Activated CD8-positive, alpha-beta memory T cell treated with anti-CD3 and anti-CD28 coated beads for 36 hours (primary cell): ENCODE data around the gene UBL4A. TPM values are rescaled to one million over a fixed set of nuclear protein-coding genes. Genes with fewer than 3 reads are reported as not detected.
"Not testable (repeated sequence)": the region's sequence is repeated elsewhere in the genome, so short reads cannot be mapped to it uniquely, and the experiment has no call there.

Source experiments
- CTCF ChIA-PET: fragments of 350-600 bp; sonication (Branson Sonifier 250); formaldehyde crosslinking; loops from one replicate; lab custom pipeline; 2021; ENCODE audit warnings: antibody characterized with exemption; lab: Charles Lee
- POLR2A ChIA-PET: fragments of 350-600 bp; sonication (Branson Sonifier 250); formaldehyde crosslinking; loops from one replicate; lab custom pipeline; 2021; ENCODE audit warnings: antibody characterized with exemption; lab: Charles Lee
- total RNA-seq, 2 experiments: library from RNA; stranded (reverse); gene quantifications; one replicate each; pipeline ENCODE4 v1.2.3, GENCODE V29; 2021

UBL4A gene
- total RNA-seq, 2 experiments from 2014 or later = 66.4 to 68.6 TPM

DNA sequence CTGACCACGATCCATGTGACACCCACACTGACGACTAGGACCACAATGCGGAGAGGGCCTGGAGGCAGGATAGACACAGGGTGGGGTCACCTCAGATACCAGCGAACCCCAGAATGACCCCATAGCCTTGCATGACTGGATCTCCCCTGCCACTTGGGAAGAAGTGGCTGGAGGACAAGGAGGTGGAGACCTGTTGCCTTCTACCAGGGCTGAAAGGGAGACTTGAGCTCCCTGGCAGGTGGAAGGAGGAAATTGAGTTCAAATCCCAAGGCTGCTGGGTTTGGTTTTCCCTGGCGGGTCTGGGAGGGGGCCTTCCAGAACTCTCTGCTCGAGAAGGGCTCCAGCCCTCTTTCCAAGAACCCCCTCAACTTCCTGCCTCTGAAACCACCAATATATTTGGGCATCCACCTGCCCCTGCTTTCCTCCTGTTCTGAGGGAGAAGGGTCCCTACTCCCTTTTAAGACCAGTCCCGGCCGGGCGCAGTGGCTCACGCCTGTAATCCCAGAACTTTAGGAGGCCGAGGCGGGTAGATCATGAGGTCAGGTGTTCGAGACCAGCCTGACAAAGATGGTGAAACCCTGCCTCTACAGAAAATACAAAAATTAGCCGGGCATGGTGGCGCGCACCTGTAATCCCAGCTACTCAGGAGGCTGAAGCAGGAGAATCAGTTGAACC lies 26.6 kb upstream of the UBL4A start:
- ChIA-PET CTCF (no interaction called here), POLR2A (no interaction called here)

DNA sequence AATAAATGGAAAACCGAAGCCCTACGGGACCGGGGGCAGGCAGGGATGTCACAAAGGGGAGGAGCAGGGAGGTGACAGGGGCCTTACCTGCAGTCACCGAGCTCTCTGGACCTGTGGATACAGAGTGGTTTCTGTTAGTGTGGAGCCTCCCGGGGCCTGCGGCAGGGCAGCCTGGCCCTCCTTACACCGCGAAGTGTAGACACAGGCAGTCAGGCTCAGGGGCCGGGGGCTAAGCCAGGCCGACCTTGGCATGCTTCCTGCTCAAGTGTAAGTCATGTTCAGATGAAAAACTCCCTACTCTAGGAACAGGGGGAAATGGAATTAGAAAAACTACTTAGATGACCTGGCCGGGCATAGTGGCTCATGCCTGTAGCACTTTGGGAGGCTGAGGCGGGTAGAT lies 25.3 kb upstream of the UBL4A start:
- POLR2A ChIA-PET = interaction anchor here (0.7 kb wide), 1 partner anchor 540 kb away, joined by 3 read pairs; the partner anchor contains the start of gene HCFC1
- CTCF ChIA-PET = no interaction called here

DNA sequence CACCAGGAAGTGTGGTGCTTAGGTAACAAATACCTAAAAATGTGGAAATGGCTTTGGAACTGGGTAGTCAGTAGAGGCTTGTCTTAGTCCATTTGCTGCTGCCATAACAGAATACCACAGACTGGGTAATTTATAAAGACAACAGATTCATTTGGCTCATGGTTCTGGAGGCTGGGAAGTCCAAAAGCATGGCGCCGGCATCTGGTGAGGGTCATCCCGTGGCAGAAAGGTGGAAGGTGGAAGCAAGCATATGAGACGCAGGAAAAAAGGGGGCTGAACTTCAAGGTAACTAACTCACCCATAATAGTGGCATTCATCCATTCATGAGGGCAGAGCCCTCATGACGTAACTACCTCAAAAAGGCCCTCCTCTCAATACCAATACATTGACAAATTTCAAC lies 23.0 kb upstream of the UBL4A start:
- CTCF ChIA-PET = no interaction called here

DNA sequence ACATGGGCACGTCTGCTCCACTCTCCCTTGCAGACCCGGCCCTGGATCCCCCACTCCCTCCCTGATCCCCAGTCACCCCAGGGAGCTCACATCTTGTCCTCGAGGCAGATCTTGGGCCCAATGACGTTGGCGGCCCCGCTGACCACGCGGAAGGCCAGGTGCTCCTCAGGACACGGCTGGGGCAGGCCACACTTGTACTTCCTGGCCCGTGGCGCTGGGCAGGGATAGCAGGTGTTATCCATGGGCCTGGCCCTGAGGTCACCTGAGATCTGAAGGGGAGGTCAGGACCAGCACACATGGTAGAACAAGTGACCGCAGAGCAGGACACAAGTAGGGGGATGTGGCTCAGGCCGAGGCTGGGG lies 21.9 kb upstream of the UBL4A start:
- ChIA-PET POLR2A (no interaction called here), CTCF (no interaction called here)

More for the DNA sequence above, 23.0 kb upstream of the UBL4A start:
- POLR2A ChIA-PET = no interaction called here

DNA sequence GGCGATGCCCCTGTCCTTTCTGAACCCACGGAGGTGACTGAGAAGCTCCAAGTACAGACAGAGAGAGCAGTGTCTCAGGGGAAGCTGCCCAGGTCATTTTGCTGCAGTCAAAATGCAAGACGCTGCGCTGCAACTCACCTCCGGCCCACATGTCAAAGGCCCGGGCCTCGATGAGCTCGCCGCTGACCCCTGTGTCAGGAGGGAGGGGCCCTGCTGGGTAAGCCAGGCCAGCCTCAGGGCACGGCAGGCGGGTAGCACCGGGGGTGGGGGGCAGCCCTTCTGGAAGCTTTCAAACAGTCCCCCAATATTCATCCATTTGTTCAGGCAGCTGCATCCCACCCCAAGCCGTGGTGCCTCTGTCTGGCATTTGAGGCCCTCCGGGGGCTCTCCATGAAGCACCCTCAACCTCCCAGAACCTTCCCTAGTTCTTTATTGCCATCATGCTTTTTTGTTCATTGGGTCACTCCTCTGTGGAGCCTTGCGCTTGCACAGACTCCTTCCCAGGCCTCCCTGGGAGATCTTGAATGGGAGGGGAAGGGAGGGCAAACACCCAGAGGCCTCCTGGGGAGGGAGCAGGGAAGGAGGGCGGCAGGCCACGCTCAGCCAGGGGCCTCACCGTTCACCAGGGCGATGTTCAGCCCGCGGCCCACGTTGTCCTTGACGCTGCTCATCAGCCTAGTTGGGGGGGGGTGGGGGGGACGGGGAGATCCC lies 21.4 kb upstream of the UBL4A start:
- ChIA-PET POLR2A (no interaction called here), CTCF (no interaction called here)

DNA sequence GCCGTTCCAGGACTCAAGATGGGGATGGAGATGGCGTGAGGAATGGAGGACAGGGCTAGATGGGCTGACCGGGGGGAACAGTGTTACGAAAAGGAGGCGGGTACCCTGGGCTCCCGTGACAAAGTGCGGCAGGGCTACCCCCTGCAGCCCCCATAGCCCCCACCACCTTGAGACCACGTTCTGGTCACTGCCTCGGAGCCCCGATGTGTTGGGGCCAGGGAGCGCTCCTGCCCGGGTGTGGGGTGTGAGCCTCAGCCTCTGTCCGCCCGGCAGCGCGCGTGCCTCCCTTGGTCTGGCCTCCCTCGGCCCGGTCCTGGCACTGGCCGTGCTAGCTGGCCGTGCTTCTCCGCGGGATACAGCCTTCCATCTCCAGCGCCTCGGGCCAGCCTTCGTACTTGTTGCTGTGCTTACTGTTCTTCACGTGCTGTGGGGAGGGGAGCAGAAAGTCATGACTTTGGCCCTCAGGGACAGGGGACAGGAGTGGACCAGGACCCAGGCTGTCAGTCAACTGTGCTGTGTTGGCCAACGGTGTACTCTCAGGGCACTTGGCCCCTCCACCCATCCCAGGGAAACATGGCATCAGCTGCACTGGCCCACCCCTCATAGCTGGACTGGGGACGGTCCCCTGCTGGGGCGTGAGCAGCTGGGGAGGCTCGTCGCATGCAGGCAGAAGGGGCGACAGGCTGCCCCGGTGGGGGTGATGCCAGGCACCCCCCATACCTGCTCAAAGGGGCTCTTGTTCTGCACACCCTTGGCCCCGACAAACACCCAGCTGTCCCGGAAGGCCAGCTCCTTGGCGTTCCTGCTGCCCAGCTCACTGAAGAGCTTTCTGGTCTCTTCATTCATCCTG lies 20.3 kb upstream of the UBL4A start:
- CTCF ChIA-PET = no interaction called here
- POLR2A ChIA-PET = no interaction called here

DNA sequence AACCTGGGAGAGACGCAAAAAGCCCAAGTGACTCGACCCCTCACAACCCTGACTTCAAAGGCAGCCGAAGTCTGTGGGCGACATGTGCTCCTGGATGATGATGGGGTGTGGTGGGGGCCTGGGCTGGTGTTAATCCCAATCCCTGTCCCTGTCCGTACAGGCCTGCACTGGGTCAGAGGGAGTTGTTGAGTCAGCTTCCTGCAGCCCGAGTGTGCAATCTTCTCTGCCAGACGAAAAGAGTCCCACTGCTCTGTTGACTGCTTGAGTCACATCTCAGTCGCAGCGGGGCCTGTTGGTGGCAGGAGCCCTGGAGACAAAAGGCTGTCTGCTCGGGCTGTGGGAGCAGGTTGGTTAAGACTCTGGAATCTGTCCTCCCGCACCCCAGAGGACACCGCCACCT lies 19.3 kb upstream of the UBL4A start:
- POLR2A ChIA-PET = no interaction called here
- CTCF ChIA-PET = no interaction called here

DNA sequence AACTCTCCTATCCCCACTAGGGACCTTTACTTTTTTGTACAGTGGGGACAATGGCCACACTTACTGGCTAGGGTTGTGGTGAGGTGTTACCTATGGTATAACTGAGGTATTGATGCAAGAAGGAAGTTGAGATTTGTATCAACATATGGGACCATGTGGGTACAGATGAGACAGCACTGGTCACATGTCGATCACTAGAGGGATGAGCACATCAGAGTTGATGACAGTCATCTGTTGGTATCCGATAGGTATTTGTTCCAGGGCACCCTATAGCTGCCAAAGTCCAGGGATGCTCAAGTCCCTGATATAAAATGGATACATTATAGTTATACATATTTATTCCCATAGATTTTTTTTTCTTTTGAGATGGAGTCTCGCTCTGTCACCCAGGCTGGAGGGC lies 16.6 kb upstream of the UBL4A start:
- CTCF ChIA-PET = no interaction called here
- POLR2A ChIA-PET = no interaction called here

DNA sequence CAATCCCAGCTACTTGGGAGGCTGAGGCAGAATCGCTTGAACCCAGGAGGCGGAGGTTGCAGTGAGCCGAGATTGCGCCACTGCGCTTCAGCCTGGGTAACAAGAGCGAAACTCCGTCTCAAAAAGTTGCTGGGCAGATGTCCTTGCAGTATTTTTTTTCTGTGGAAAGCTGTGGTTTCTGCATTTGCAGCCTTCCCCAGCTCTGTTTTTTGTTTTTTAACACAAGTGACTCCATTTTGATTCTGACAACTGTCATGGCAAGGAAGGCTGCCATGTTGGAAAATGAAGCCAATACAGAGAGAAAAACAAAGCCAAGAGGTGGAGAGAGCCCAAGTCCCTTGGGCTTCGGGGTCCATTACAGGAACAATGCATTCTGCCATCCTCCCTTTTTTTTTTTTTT lies 15.7 kb upstream of the UBL4A start:
- POLR2A ChIA-PET = no interaction called here
- CTCF ChIA-PET = no interaction called here

DNA sequence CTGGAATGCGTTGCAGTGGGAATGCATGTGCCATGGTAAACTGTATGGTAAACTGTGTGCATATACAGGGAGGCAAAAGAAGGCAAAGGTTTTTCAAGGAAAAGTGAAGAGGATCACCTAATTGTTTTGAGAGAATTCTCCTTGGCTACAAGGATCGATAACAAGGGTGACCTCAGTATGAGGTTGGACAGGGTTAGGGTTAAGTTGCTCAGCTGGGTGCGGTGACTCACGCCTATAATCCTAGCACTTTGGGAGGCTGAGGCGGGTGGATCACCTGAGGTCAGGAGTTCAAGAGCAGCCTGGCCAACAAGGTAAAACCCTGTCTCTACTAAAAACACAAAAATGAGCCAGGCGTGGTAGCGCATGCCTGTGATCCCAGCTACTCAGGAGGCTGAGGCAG lies 15.0 kb upstream of the UBL4A start:
- POLR2A ChIA-PET = interaction anchor here (0.7 kb wide), 1 partner anchor 17 kb away, joined by 4 read pairs; no protein-coding TSS in a partner anchor
- CTCF ChIA-PET = not testable (repeated sequence)

DNA sequence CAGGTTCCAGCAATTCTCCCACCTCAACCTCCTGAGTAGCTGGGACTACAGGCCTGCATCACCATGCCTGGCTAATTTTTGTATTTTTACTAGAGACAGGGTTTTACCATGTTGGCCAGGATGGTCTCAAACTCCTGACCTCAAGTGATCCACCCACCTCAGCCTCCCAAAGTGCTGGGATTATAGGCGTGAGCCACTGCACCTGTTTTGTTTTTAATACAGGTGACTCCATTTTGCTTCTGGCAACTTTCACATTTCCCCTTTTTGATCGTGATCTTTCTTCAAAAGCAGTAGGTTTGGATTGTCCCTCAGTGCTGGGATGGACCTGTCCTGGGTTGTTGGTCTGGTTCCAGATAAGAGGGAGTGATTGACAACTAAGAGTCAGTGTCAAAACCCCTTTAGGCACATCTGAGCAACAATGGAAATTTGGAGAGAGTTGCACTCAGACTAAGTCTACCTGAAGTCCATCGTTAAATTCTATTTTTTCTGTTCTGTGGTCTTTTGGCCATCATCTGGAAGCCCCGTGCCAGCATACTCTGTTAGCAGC lies 10.2 kb upstream of the UBL4A start:
- CTCF ChIA-PET = not testable (repeated sequence)

DNA sequence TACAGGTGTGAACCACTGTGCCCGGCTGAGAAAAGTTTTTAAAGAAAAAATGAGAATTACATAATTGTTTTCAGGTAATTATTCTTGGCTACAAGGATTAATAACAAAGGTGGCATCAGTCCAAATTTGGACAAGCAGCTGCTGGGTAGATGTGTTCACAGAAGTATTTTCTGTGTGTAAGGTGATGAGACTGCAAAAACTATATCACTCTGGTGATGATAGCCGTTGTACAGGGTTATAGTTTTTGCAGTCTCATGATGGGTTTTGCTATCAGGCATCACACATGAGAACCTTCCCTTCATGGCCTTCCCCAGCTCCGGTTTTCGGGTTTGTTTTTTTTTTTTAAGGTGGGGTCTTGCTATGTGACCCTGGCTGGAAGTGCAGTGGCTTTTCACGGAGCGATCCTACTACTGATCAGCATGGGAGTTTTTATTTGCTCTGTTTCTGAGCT lies 9.1 kb upstream of the UBL4A start:
- ChIA-PET CTCF (no interaction called here), POLR2A (no interaction called here)

More for the DNA sequence above, 10.2 kb upstream of the UBL4A start:
- POLR2A ChIA-PET = not testable (repeated sequence)

DNA sequence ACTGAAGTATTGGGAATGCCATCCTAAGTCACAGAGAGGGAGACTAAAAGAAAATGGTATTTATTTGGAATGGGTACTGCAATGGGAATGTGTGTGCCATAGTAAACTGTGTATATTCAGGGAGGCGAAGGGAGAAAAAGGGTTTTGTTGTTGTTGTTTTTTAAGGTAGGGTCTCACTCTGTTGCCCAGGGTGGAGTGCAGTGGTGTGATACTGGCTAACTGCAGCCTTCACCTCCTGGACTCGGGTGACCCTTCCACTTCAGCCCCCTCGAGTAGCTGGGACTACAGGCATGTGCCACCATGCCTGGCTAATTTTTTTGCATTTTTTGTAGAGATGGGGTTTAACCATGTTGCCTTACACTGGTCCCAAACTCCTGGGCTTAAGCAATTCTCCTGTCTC lies 8.3 kb upstream of the UBL4A start:
- CTCF ChIA-PET = no interaction called here
- POLR2A ChIA-PET = no interaction called here

DNA sequence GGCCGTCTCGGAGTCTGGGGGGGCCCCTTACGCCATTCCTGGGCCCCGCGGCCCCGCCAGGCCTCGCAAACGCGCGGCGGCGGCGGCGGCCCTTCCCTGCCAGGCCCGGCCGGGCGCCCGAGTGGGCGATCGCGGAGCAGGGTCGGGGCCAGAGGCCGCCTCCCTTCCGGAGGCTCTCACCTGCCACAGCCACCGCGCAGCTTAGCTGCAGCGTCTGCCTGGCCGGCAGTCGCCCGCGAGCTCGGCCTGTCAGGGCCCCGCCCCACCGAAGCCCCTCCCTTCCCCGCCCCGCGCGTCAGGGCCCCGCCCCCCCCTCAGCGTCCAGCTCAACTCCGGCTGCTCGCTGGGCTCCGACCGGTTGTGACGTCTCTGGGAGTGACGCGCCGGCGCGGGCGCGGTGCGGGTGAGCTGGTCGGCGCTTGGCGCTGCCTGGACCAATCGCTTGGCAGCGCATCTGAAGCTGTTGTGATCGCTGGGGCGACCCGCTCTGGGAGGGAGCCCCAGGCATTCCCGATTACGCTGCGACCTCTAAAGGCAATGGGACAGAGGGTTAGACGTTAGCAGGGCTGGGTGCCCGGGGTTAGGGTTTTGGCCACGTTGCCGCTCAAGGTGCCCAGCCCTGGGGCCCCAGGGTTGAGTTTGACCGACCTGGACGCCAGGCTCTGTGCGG lies 4.1 kb upstream of the UBL4A start, which contains the start of gene SLC10A3:
Gene SLC10A3, minus strand, starts transcription at position 216 of the 670 bp plus-strand sequence. CDS start 1,689 bp downstream, outside the sequence.
- ChIA-PET CTCF (interaction anchor here (1.9 kb wide), 1 partner anchor 36 kb away, joined by 4 read pairs; no protein-coding TSS in a partner anchor), POLR2A (interaction anchor here (0.5 to 1.1 kb wide), 5 partner anchors 24 to 200 kb away, joined by 3 to 5 read pairs (median 4); partner anchors contain the start of genes G6PD and IKBKG)

DNA sequence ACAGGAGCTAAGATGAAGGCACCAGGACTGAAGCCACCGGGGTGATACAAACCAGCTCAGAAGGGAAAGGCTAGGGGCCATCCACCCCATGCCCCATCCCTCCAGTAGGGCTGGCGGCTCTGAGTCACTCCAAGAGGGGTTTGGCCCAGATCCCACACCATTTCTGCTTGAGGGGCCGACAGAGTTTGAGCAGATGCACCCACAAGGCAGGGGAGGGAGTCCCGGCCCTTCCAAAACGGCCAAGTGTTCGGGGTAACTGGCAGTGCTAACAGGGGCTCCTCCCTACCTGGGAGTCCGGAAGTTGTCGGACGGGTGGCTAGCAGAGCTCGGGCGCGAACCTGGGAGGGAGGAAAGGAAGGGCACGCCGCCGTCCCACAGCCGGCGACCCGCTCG lies 3.6 kb upstream of the UBL4A start:
- CTCF ChIA-PET = interaction anchor here (1.9 kb wide), 1 partner anchor 37 kb away, joined by 4 read pairs; no protein-coding TSS in a partner anchor
- POLR2A ChIA-PET = interaction anchor here (1.0 to 1.1 kb wide), 3 partner anchors 24 to 90 kb away, joined by 3 to 5 read pairs (median 4); partner anchors contain the start of genes G6PD and IKBKG

DNA sequence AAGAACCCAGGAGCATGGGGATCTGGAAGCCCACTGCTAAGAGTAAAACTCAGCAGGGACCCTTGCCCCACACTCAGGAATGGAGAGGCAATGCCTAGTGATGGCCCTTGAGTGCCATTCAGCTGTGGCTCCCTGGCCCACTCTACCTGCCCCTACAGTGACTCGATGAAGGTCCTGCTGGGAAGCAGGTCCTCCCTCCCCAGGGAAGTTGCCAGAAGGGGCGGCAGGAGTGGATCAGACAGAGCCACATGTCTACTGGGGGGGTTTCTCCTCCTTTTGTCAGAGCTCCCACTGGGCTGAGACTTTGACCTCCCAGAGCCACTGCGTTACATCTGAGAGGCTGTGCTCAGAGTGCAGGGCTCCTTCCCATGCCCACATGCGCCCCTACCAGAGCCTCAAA lies 2.8 kb upstream of the UBL4A start:
- CTCF ChIA-PET = interaction anchor here (0.8 to 1.9 kb wide), 2 partner anchors 38 to 115 kb away, joined by 3 to 4 read pairs; partner anchors contain the start of gene FLNA
- POLR2A ChIA-PET = interaction anchor here (1.0 kb wide), 1 partner anchor 25 kb away, joined by 3 read pairs; no protein-coding TSS in a partner anchor

DNA sequence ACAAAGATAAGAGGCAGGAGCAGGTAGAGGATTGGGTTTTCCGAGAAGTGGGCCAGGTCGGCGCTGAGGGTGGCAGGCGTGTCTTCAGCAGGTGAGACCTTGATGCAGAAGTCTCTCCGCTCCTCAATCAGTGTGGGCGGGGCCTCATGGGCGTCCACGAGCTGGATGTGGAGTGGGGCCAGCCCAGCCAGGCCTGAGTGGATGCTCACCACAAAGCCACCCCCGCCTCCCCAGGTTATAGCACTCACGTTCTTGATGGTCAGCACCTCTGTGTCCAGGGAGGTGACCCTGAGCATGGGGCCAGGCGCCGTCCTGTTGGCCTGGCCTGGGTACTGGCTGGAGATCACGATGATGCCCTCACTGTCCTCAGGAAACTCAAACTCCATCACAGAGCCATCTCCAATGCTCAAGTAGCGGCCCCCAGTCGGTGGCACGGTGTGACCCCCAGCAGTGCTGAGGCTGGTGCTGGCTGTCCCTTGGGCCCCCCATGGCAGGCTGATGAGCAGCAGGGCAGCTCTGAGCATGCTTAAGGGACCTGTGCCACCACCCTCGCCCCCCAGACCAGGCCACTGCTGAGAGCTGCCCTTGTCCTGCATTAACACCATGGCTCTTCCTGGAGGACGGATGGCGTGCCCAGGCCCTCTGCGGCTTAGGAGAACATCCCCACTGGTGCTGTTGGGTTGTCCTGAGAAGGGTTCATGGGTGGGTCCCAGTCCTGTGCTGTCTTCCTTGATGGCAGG lies 2.1 kb upstream of the UBL4A start:
- ChIA-PET CTCF (interaction anchor here (0.7 to 1.9 kb wide), 3 partner anchors 38 to 114 kb away, joined by 3 to 4 read pairs (median 3); partner anchors contain the start of gene FLNA), POLR2A (no interaction called here)
